GM21619 (cell line): ENCODE measurements around the gene GRM5.
"Not testable (repeated sequence)": the region's sequence is repeated elsewhere in the genome, so short reads cannot be mapped to it uniquely, and the experiment has no call there.

Experiments used
- ATAC-seq: cut with Tn5 transposase; IDR thresholded peaks from one replicate; pipeline ENCODE4 v1.9.1; 2021; ENCODE audit not compliant: unreplicated experiment

Gene GRM5

GRCh38 chr11:88552379-88553062 lies 513.3 kb downstream of the GRM5 start:
- ATAC-seq: peak; percentile 95

- ATAC-seq: no peak
These were observed 521.0 kb downstream of the GRM5 start for GRCh38 chr11:88544656-88545280.

GRCh38 chr11:88543902-88544655 lies 521.7 kb downstream of the GRM5 start:
- peak; percentile 99 for ATAC-seq

GRCh38 chr11:88541006-88541405 lies 524.8 kb downstream of the GRM5 start:
- ATAC-seq: no peak

- no peak for ATAC-seq
These were observed 527.7 kb downstream of the GRM5 start for GRCh38 chr11:88538098-88538497.

- no peak for ATAC-seq
These were observed 528.2 kb downstream of the GRM5 start for GRCh38 chr11:88537613-88538012.

- no peak for ATAC-seq
These were observed 529.0 kb downstream of the GRM5 start for GRCh38 chr11:88536616-88537265.

GRCh38 chr11:88535916-88536547 lies 529.8 kb downstream of the GRM5 start:
- peak; percentile 92 for ATAC-seq

- no peak for ATAC-seq
These were observed 530.5 kb downstream of the GRM5 start for GRCh38 chr11:88535266-88535665.

GRCh38 chr11:88534706-88535105 lies 531.1 kb downstream of the GRM5 start:
- not testable (repeated sequence) for ATAC-seq

GRCh38 chr11:88534185-88534584 lies 531.6 kb downstream of the GRM5 start:
- no peak for ATAC-seq

GRCh38 chr11:88533001-88533400 lies 532.8 kb downstream of the GRM5 start:
- no peak for ATAC-seq

- no peak for ATAC-seq
These were observed 534.0 kb downstream of the GRM5 start for GRCh38 chr11:88531831-88532230.

- ATAC-seq: no peak
These were observed 536.4 kb downstream of the GRM5 start for GRCh38 chr11:88529426-88529825.

GRCh38 chr11:88523386-88524071 lies 542.3 kb downstream of the GRM5 start:
- no peak for ATAC-seq

GRCh38 chr11:88522624-88523385 lies 543.0 kb downstream of the GRM5 start:
- no peak for ATAC-seq

- ATAC-seq: no peak
These were observed 544.0 kb downstream of the GRM5 start for GRCh38 chr11:88521799-88522201.

- ATAC-seq: no peak
These were observed 544.4 kb downstream of the GRM5 start for GRCh38 chr11:88521399-88521798.

- no peak for ATAC-seq
These were observed 545.4 kb downstream of the GRM5 start for GRCh38 chr11:88520391-88520790.

GRCh38 chr11:88515002-88515401 lies 550.8 kb downstream of the GRM5 start:
- no peak for ATAC-seq
